Sciatic nerve (tissue), 2 donors: ENCODE data around the gene TOX2. TPM values are rescaled to one million over a fixed set of nuclear protein-coding genes. Genes with fewer than 3 reads are reported as not detected.
A peak's percentile ranks its signal among the peaks of the same experiment; 100 is the strongest.

Experiments used
- ATAC-seq: fragments of 200-7000 bp; cut with Tn5 transposase; one replicate; pipeline ENCODE4 v1.9.1; 2020; ENCODE audit warnings: mild to moderate bottlenecking, moderate library complexity
- DNase-seq: peaks from one replicate; pipeline ENCODE4 v3.0.0-alpha.2; 2020; ENCODE audit warnings: low spot score
- intact Hi-C: fragments of 100-400 bp; cut with DNase I; formaldehyde crosslinking; loops from one replicate; pipeline ENCODE4 v1.14.2; 2022
- total RNA-seq: library from RNA; stranded (reverse); fragmentation: NEBNext Ultra II Directional; extraction: Animal tissue kit (Norgen Biotek cat#: 25700); gene quantifications from one replicate; pipeline ENCODE4 v1.2.1, GENCODE V29; 2021
- donor health status: DM: no; HTN: no; CAD: no.
- donor health status: DM: no; HTN: no; CAD: no.

TOX2 gene
- total RNA-seq, 1 donor from 2014 or later, result 2.1 TPM

GRCh38 chr20:43913291-43914025 is 1.2 kb upstream of the TOX2 start:
- ATAC-seq (no peak), DNase-seq (no peak)
- intact Hi-C loops, result no loop called here

- ATAC-seq (peak; percentile 32), DNase-seq (no peak)
- intact Hi-C loops, result no loop called here
Observed at GRCh38 chr20:43915211-43916072, 790 bp downstream of the TOX2 start.

- no peak for DNase-seq
- intact Hi-C loops, result no loop called here
- ATAC-seq, result no peak
Observed at GRCh38 chr20:43916073-43916880, 1.6 kb downstream of the TOX2 start.

GRCh38 chr20:43916881-43917371 is 2.3 kb downstream of the TOX2 start:
- ATAC-seq (no peak), DNase-seq (no peak)
- intact Hi-C loops, result no loop called here

- intact Hi-C loops, result no loop called here
- ATAC-seq (no peak), DNase-seq (no peak)
Observed at GRCh38 chr20:43917380-43917779, 2.7 kb downstream of the TOX2 start.

GRCh38 chr20:43919686-43920403 is 5.2 kb downstream of the TOX2 start:
- intact Hi-C loops, result no loop called here
- ATAC-seq, result no peak
- DNase-seq, result no peak

- intact Hi-C loops, result no loop called here
- no peak for ATAC-seq
- no peak for DNase-seq
Observed at GRCh38 chr20:43920797-43921196, 6.1 kb downstream of the TOX2 start.

- intact Hi-C loops, result no loop called here
- ATAC-seq, result no peak
- DNase-seq, result no peak
Observed at GRCh38 chr20:43921227-43921780, 6.7 kb downstream of the TOX2 start.

- ATAC-seq (no peak), DNase-seq (no peak)
- intact Hi-C loops, result no loop called here
Observed at GRCh38 chr20:43922614-43923013, 8.0 kb downstream of the TOX2 start.

- no peak for ATAC-seq
- intact Hi-C loops, result no loop called here
- DNase-seq, result no peak
Observed at GRCh38 chr20:43923322-43923721, 8.7 kb downstream of the TOX2 start.

- no peak for ATAC-seq
- intact Hi-C loops, result no loop called here
- DNase-seq, result no peak
Observed at GRCh38 chr20:43923917-43924316, 9.3 kb downstream of the TOX2 start.

- intact Hi-C loops, result no loop called here
- DNase-seq (no peak), ATAC-seq (no peak)
Observed at GRCh38 chr20:43925215-43925614, 10.6 kb downstream of the TOX2 start.

GRCh38 chr20:43925801-43926200 is 11.1 kb downstream of the TOX2 start:
- ATAC-seq (peak; percentile 44), DNase-seq (no peak)
- intact Hi-C loops, result no loop called here

- DNase-seq (no peak), ATAC-seq (no peak)
- intact Hi-C loops, result no loop called here
Observed at GRCh38 chr20:43926287-43927050, 11.8 kb downstream of the TOX2 start.

- intact Hi-C loops, result no loop called here
- no peak for ATAC-seq
- DNase-seq, result no peak
Observed at GRCh38 chr20:43931976-43932375, 17.3 kb downstream of the TOX2 start.

- DNase-seq, result no peak
- intact Hi-C loops, result no loop called here
Observed at GRCh38 chr20:43934833-43935232, 20.2 kb downstream of the TOX2 start.

GRCh38 chr20:43936104-43936770 is 21.6 kb downstream of the TOX2 start:
- intact Hi-C loops, result no loop called here
- ATAC-seq (no peak), DNase-seq (no peak)

More at GRCh38 chr20:43934833-43935232, 20.2 kb downstream of the TOX2 start:
- ATAC-seq, result no peak
